Upper lobe of right lung (tissue), 1 donor: ENCODE data around the gene FAM89B. TPM values are rescaled to one million over a fixed set of nuclear protein-coding genes. Genes with fewer than 3 reads are reported as not detected.

Experiments used
- ATAC-seq: fragments of 200-7000 bp; cut with Tn5 transposase; one replicate; pipeline ENCODE4 v1.9.1; 2020; ENCODE audit warnings: mild to moderate bottlenecking, moderate library complexity
- DNase-seq: peaks from one replicate; pipeline ENCODE4 v3.0.0-alpha.2; 2020
- H3K27ac ChIP-seq: fragments of 200-600 bp; one replicate; pipeline ENCODE4 v1.8.0; 2022
- H3K27me3 ChIP-seq: fragments of 200-600 bp; one replicate; pipeline ENCODE4 v1.8.0; 2022; ENCODE audit warnings: mild to moderate bottlenecking
- H3K36me3 ChIP-seq: fragments of 200-600 bp; one replicate; pipeline ENCODE4 v1.8.0; 2022
- H3K4me1 ChIP-seq: fragments of 200-600 bp; one replicate; pipeline ENCODE4 v1.8.0; 2022
- H3K4me3 ChIP-seq: fragments of 200-600 bp; one replicate; pipeline ENCODE4 v1.8.0; 2022; ENCODE audit warnings: mild to moderate bottlenecking
- H3K9me3 ChIP-seq: fragments of 200-600 bp; one replicate; pipeline ENCODE4 v1.8.0; 2022
- intact Hi-C: fragments of 100-400 bp; cut with DNase I; formaldehyde crosslinking; loops from one replicate; pipeline ENCODE4 v1.11.0; 2022
- total RNA-seq: library from RNA; stranded (reverse); fragmentation: NEBNext Ultra II Directional; extraction: Animal tissue kit (Norgen Biotek cat#: 25700); gene quantifications from one replicate; pipeline ENCODE4 v1.2.1, GENCODE V29; 2021
- TF ChIP-seq, protein P1 (sequence below): fragments of 200-600 bp; IDR thresholded peaks from one replicate; pipeline ENCODE4 v1.8.0; 2022; ENCODE audit warnings: antibody characterized with exemption
- donor health status: DM: no; HTN: yes; CAD: no; lungs with severe emphysema.

FAM89B gene
- total RNA-seq, 1 donor from 2014 or later, result 44.1 TPM

DNA sequence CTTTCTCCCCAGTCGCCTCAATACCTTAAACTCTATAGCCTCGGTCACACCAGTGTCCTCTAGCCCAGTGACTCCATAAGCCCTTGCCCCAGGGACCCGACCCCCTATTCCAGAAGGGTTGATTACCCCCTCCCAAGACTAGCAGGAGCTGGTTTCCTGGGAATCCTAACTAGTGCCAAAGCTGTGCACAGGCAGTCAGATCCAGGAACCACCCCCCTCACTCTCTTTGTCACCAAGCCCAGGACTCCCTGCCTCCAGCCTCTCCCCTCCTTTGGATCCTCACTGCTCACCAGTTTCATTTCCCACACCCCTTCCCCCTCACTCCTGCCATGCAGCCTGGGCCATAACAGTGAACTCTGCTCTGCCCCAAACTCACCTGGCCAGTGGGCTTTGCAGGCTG, 23.9 kb upstream of the FAM89B start:
- H3K4me1 ChIP-seq, result peaks cover 8% of the 10 kb centered on the region

DNA sequence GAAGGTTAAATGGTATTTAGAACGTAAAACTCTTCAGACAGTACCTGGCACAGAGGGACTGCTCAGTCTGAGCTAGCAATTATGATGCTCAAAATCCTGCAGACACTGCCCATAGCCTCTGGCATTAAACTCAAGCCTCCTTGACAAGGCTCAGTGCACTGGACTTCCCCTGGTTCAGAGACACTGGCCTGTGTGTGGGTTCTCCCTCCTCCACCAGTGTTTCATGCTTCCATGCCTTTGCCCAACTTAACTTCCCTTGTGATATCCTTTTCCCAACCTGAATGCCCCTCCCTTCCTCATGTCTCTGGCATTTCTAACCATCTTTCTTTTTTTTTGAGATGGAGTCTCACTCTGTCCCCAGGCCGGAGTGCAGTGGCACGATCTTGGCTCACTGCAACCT, 23.2 kb upstream of the FAM89B start:
- no peak overlapping the region for H3K27ac ChIP-seq
- peaks cover 8% of the 10 kb centered on the region for H3K4me1 ChIP-seq

More for the DNA sequence above, 23.9 kb upstream of the FAM89B start:
- intact Hi-C loops, result no loop called here
- Histone ChIP-seq H3K27ac (no peak overlapping the region), H3K27me3 (no peaks in the 10 kb centered on the region), H3K36me3 (peaks cover 6% of the 10 kb centered on the region), H3K4me3 (no peak overlapping the region), H3K9me3 (no peaks in the 10 kb centered on the region)
- no peak for DNase-seq
- no peak for ATAC-seq
- TF ChIP-seq, protein P1, sequence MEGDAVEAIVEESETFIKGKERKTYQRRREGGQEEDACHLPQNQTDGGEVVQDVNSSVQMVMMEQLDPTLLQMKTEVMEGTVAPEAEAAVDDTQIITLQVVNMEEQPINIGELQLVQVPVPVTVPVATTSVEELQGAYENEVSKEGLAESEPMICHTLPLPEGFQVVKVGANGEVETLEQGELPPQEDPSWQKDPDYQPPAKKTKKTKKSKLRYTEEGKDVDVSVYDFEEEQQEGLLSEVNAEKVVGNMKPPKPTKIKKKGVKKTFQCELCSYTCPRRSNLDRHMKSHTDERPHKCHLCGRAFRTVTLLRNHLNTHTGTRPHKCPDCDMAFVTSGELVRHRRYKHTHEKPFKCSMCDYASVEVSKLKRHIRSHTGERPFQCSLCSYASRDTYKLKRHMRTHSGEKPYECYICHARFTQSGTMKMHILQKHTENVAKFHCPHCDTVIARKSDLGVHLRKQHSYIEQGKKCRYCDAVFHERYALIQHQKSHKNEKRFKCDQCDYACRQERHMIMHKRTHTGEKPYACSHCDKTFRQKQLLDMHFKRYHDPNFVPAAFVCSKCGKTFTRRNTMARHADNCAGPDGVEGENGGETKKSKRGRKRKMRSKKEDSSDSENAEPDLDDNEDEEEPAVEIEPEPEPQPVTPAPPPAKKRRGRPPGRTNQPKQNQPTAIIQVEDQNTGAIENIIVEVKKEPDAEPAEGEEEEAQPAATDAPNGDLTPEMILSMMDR, result no peak

DNA sequence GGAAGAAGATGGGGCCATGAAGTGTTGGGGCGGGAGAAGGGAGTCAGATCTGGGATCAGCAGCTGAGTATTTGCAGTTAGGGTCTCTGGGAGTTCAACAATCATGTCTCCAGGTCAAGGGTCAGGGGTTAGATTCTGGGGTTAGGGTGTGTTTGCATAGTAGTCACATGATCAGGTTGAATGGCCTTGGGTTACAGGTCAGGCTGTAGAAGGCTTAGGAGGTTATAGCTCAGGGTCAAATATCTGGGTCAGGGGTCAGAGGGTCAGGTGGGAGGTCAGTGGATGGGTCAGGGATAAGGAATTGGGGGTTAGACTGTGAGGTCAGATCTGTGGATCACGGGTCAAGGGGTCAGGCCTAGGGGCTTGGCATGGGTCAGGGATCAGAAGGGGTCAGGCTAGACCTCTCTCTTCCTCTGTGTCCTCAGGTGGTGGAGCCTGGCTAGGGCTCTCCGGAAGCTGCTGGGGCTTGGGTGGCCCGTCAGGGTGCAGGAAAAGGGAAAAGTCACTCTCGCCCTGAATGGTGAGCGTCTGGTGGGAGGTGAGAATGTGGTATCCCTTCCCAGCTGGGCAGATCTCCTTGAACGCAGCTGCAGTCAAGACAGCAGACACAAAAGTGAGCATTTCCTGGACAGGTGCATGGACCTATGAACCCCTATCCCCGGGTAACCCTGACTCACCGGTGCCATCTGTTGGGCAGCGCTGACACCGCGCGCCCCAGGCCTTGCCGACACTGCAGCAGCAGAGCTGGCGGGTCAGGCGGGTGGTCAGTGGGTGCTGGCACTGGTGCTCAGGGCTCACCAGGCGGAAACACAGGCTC, 20.6 kb upstream of the FAM89B start:
- intact Hi-C loops, result no loop called here
- Histone ChIP-seq H3K4me3 (no peak overlapping the region), H3K4me1 (peaks cover 20% of the 10 kb centered on the region), H3K9me3 (no peaks in the 10 kb centered on the region), H3K27ac (peak overlapping the region; percentile 24), H3K36me3 (peaks cover 6% of the 10 kb centered on the region), H3K27me3 (no peaks in the 10 kb centered on the region)
- DNase-seq (peak; percentile 88), ATAC-seq (peak; percentile 73)
- TF ChIP-seq, protein P1, result peak; percentile 59

More for the DNA sequence above, 23.2 kb upstream of the FAM89B start:
- Histone ChIP-seq H3K36me3 (peaks cover 6% of the 10 kb centered on the region), H3K9me3 (no peaks in the 10 kb centered on the region), H3K4me3 (no peak overlapping the region), H3K27me3 (no peaks in the 10 kb centered on the region)
- TF ChIP-seq, protein P1, result no peak
- ATAC-seq (no peak), DNase-seq (no peak)
- intact Hi-C loops, result no loop called here

DNA sequence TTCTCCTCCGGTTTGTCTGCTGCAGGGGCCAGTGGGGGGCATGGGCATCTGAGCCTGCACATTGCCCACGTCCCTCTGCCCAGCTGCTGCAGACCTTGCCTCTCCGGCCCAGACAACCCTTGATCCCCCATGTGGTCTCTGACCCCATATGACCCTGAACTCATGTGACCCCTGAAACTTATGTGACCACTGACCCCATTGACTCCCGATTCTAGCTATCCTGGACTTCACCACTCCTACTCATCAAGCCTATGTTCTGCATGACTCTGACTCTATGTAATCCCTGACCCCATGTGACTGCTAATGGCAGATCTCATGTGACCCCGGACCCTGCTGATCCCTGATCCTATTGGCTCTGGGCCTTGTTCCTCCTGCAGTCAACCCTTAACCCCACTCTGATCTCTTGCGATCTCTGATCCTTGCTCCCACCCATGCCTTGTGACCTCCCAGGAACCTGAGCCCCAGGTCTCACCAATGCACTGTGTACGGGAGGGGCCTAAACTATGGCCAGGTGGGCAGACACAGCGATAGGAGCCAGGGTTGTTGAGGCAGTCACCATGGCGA, 19.9 kb upstream of the FAM89B start:
- Histone ChIP-seq H3K4me1 (peaks cover 24% of the 10 kb centered on the region), H3K4me3 (no peak overlapping the region), H3K27me3 (no peaks in the 10 kb centered on the region), H3K9me3 (no peaks in the 10 kb centered on the region), H3K27ac (peak overlapping the region; percentile 24), H3K36me3 (peaks cover 6% of the 10 kb centered on the region)
- intact Hi-C loops, result no loop called here
- ATAC-seq (peak; percentile 54), DNase-seq (no peak)
- TF ChIP-seq, protein P1, result no peak

DNA sequence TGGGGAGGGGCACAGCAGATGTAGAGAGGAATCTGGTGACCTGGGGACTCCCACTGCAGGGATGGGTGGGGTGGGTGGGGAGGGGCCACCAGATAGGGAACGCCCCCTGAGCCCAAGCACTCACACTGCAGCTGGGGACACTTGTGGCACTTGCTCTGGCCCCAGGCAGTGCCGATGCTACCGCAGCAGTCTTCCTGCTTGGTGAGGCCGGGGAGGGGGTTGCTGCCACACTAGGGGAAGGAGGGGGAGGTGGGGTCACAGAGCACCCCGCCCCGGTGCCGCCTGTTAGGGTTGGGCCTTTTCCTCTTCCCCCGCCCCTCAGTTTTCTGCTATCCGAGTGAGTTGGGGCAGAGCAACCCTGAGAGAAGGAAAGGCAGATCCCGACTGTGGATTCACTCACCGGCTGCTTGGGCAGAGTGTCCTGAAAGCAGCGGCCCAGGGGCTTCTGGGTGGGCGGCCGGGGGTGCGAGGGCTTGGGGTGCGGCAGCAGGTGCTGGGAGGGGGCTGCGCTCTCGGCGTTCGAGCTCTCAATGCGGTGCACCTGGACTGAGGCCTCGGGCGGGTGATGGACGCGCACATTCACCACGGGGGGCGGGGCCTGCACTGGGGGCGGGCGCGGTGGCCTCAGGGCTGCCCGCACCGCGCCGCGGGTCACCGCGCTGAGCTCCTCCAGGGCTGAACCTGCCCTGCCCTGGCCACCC, 18.9 kb upstream of the FAM89B start:
- TF ChIP-seq, protein P1, result no peak
- Histone ChIP-seq H3K36me3 (peaks cover 6% of the 10 kb centered on the region), H3K4me1 (peaks cover 25% of the 10 kb centered on the region), H3K27me3 (no peaks in the 10 kb centered on the region), H3K9me3 (no peaks in the 10 kb centered on the region), H3K27ac (no peak overlapping the region), H3K4me3 (no peak overlapping the region)
- ATAC-seq, result peak; percentile 2
- intact Hi-C loops, result no loop called here
- no peak for DNase-seq
